Heart right ventricle (tissue), 16 donors: ENCODE measurements around the gene BMPR2. TPM values are rescaled to one million over a fixed set of nuclear protein-coding genes. Genes with fewer than 3 reads are reported as not detected.
A peak's percentile ranks its signal among the peaks of the same experiment; 100 is the strongest.

Experiments used
- ATAC-seq, 8 donors: fragments of 200-7000 bp; cut with Tn5 transposase; one replicate each; pipeline ENCODE4 v1.9.1; 2020; ENCODE audit warnings: mild to moderate bottlenecking in 8 of 8, moderate library complexity in 8 of 8, moderate number of reproducible peaks in 1 of 8
- DNase-seq, 2 donors: peaks; one replicate each; pipeline ENCODE4 v3.0.0-alpha.2; 2020
- H3K27ac ChIP-seq, 10 donors: fragments of 200-600 bp; sonication (generic) in 2 of 10; one replicate each; pipeline versions ENCODE4 v1.5.0 to v1.8.0; 2020 to 2022; ENCODE audit warnings: mild to moderate bottlenecking in 3 of 10
- H3K27me3 ChIP-seq, 7 donors: fragments of 200-600 bp; one replicate each; pipeline ENCODE4 v1.8.0; 2021 to 2022; ENCODE audit warnings: mild to moderate bottlenecking in 2 of 7
- H3K36me3 ChIP-seq, 9 donors: fragments of 200-600 bp; sonication (generic) in 1 of 9; one replicate each; pipeline versions ENCODE4 v1.5.0 to v1.8.0; 2020 to 2022; ENCODE audit warnings: mild to moderate bottlenecking in 2 of 9
- H3K4me1 ChIP-seq, 9 donors: fragments of 200-600 bp; sonication (generic) in 1 of 9; one replicate each; pipeline versions ENCODE4 v1.5.0 to v1.8.0; 2020 to 2022; ENCODE audit warnings: mild to moderate bottlenecking in 4 of 9
- H3K4me3 ChIP-seq, 10 donors: fragments of 200-600 bp; sonication (generic) in 2 of 10; one replicate each; pipeline versions ENCODE4 v1.5.0 to v1.8.0; 2020 to 2022; ENCODE audit warnings: mild to moderate bottlenecking in 7 of 10, moderate library complexity in 2 of 10
- H3K9me3 ChIP-seq, 11 donors: fragments of 200-600 bp in 10 of 11; sonication (generic) in 2 of 11; one replicate each; pipeline versions ENCODE4 v1.5.0 to v1.8.0; 2013 to 2022; ENCODE audit warnings: mild to moderate bottlenecking in 2 of 11, control low read depth in 1 of 11, moderate library complexity in 1 of 11
- CTCF ChIP-seq, 9 donors: fragments of 200-600 bp; sonication (generic) in 2 of 9; IDR thresholded peaks; one replicate each; pipeline versions ENCODE4 v1.5.0 to v1.8.0; 2021 to 2022; ENCODE audit warnings: antibody characterized with exemption in 9 of 9, mild to moderate bottlenecking in 5 of 9, moderate library complexity in 1 of 9
- WGBS, 2 donors: extraction: QIAGEN DNeasy Blood & Tissue Kit; methylation state at CpG; one replicate each; pipeline ENCODE4 v1.1.7; 2013; ENCODE audit warnings: inconsistent platforms in 1 of 2; 5-methylcytosine and 5-hydroxymethylcytosine counted together
- intact Hi-C, 10 donors: fragments of 100-400 bp; cut with DNase I; formaldehyde crosslinking; loops; one replicate each; pipeline versions ENCODE4 v1.11.1 to v1.14.2; 2022
- polyA plus RNA-seq, 2 donors: library from polyadenylated mRNA; stranded (reverse); fragments of 200-250 nt; gene quantifications; one replicate each; pipeline ENCODE4 v1.2.3, GENCODE V29; 2013
- total RNA-seq, 10 donors: library from RNA; stranded (reverse); fragmentation: NEBNext Ultra II Directional in 3 of 10; extraction: Animal tissue kit (Norgen Biotek cat#: 25700) in 3 of 10; gene quantifications; one replicate each; pipeline versions ENCODE4 v1.2.1 to v1.2.4, GENCODE V29; 2021 to 2023
- donor health status: Arrhythmogenic right ventricular cardiomyopathy.
- donor health status: ischemic (EF 13 %, LVEDD 7.1; RV severe dilation, severe dysfunction).
- donor health status: healthy with polysubstance abuse.
- donor health status: DM: no; HTN: yes; CAD: no.
- donor health status: DM: no; HTN: no; CAD: no.
- donor health status: ischemic (EF 25% LVEDD 6.9; RV normal size, moderate dysfunction).
- donor health status: ischemic (EF 25% LVEDD 5.7; RV mildly dilated, moderate dysfunction).
- donor health status: healthy.
- donor health status: DM: yes; HTN: yes; CAD: no.
- donor health status: Ischemic cardiomyopathy.
- donor health status: ischemic (EF 35%, LVEDD 5.7; RV mildly dilated, moderate dysfunction).
- donor health status: nonischemic (EF 11% LVEDD 7.7; RV severe dilation, severe dysfunction).
- donor health status: DM: yes; HTN: yes; CAD: no.
- donor health status: PGD.
- donor health status: ischemic (EF 29% LVEDD 5.4; RV normal size, mild dysfunction).
- donor health status: nonischemic (EF 23%, LVEDD 6.1; RV moderate dilation, normal function).

The BMPR2 gene
- total and polyA plus RNA-seq, 12 donors: 10.2 to 89.4 (median 67.2) TPM

- Histone ChIP-seq H3K9me3 (no peaks in the 10 kb centered on the region), H3K27me3 (no peaks in the 10 kb centered on the region), H3K4me3 (no peak overlapping the region), H3K4me1 (peaks cover 0 to 26% (median 0%) of the 10 kb centered on the region in 9 donors), H3K36me3 (no peaks in the 10 kb centered on the region), H3K27ac (peak overlapping the region in 1 of 10 donors; percentile 61)
- intact Hi-C loops: no loop called here
- WGBS, 2 donors: 88 to 92% methylated on average over 2 of the region's 2 CpGs
- ATAC-seq (peak in 2 of 8 donors; percentile 63 to 71), DNase-seq (no peak)
- no peak for TF ChIP-seq CTCF (IDR thresholded peaks at IDR 0.05)
These were observed 232.2 kb downstream of the BMPR2 start for GRCh38 chr2:202608142-202608852.

GRCh38 chr2:202609381-202610145, 233.4 kb downstream of the BMPR2 start:
- Histone ChIP-seq H3K36me3 (no peaks in the 10 kb centered on the region), H3K4me1 (peaks cover 0 to 26% (median 0%) of the 10 kb centered on the region in 9 donors), H3K9me3 (no peaks in the 10 kb centered on the region), H3K27ac (peak overlapping the region in 1 of 10 donors; percentile 61), H3K27me3 (no peaks in the 10 kb centered on the region), H3K4me3 (no peak overlapping the region)
- no peak for DNase-seq
- WGBS, 2 donors: 76 to 81% methylated on average over 3 of the region's 3 CpGs
- peak in 4 of 8 donors; percentile 12 to 80 (median 40) for ATAC-seq
- intact Hi-C loops: no loop called here
- TF ChIP-seq CTCF (IDR thresholded peaks at IDR 0.05): no peak

- intact Hi-C loops: no loop called here
- Histone ChIP-seq H3K27ac (peak overlapping the region in 1 of 10 donors; percentile 61), H3K27me3 (no peaks in the 10 kb centered on the region), H3K9me3 (no peaks in the 10 kb centered on the region), H3K4me3 (no peak overlapping the region), H3K36me3 (no peaks in the 10 kb centered on the region), H3K4me1 (peaks cover 0 to 26% (median 0%) of the 10 kb centered on the region in 9 donors)
- 66 to 74% methylated on average over 5 of the region's 5 CpGs for WGBS, 2 donors
- ATAC-seq: no peak
- no peak for TF ChIP-seq CTCF (IDR thresholded peaks at IDR 0.05)
- no peak for DNase-seq
These were observed 234.3 kb downstream of the BMPR2 start for GRCh38 chr2:202610380-202610779.

GRCh38 chr2:202612145-202612544, 236.0 kb downstream of the BMPR2 start:
- Histone ChIP-seq H3K4me3 (no peak overlapping the region), H3K9me3 (no peaks in the 10 kb centered on the region), H3K27ac (no peak overlapping the region), H3K4me1 (peaks cover 0 to 26% (median 0%) of the 10 kb centered on the region in 9 donors), H3K36me3 (no peaks in the 10 kb centered on the region), H3K27me3 (no peaks in the 10 kb centered on the region)
- TF ChIP-seq CTCF (IDR thresholded peaks at IDR 0.05): no peak
- 95 to 97% methylated on average over 1 of the region's 1 CpG for WGBS, 2 donors
- ATAC-seq (no peak), DNase-seq (no peak)
- intact Hi-C loops: no loop called here
